GM12892 (cell line): ENCODE results near the gene MYO3B.

Source experiments
- POLR2A ChIP-seq: IDR thresholded peaks from 2 replicates; pipeline ENCODE4 v1.6.1; 2011; ENCODE audit warnings: low read depth, low read length, control low read depth
- POLR2AphosphoS5 ChIP-seq: IDR thresholded peaks from 2 replicates; pipeline ENCODE4 v1.6.1; 2011; ENCODE audit warnings: low read depth, low read length, control low read depth
- TAF1 ChIP-seq: IDR thresholded peaks from 2 replicates; pipeline ENCODE4 v1.6.1; 2011; ENCODE audit warnings: low read depth, mild to moderate bottlenecking, control low read depth, low read length, borderline replicate concordance

DNA sequence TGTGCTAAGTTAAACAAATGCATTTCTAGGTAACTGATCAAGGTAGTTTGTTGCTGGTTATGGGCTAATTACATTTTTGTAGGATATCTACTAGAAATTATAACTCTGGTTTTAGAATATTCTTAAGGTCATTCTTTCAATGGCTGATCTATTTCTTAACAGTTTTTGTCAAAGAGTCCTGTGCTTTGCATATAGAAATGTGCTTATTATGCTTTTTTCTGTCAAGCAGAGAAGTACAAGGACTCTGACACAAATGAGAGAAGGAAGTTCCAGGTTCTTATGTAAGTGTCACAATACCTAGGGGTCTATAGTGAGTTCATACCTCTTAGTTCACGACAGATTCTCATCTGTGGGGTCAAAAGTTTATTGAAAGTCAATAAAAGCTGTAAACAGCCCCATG lies 88.4 kb downstream of the MYO3B start:
- TF ChIP-seq TAF1: no peak
- TF ChIP-seq POLR2A: no peak
- TF ChIP-seq POLR2AphosphoS5: no peak
